Neural cell (in vitro differentiated cells): ENCODE measurements around the gene SBDS.

ENCODE experiments used
- CTCF ChIP-seq: fragments of 450-650 bp; IDR thresholded peaks from 2 replicates; pipeline ENCODE4 v1.5.1; 2014; ENCODE audit warnings: antibody characterized with exemption, mild to moderate bottlenecking, moderate library complexity; ENCODE audit not compliant: poor library complexity, severe bottlenecking
- EZH2 ChIP-seq: fragments of 200-600, 300-800 bp; shearing (Covaris generic), sonication (generic); IDR thresholded peaks from 2 replicates; pipeline ENCODE4 v1.6.1; 2014; ENCODE audit warnings: antibody characterized with exemption, low read length, borderline replicate concordance, mild to moderate bottlenecking; ENCODE audit not compliant: insufficient read depth, poor library complexity, severe bottlenecking
- POLR2AphosphoS5 ChIP-seq: IDR thresholded peaks from 2 replicates; pipeline ENCODE4 v1.6.1; 2012
- RAD21 ChIP-seq: fragments of 450-650 bp; conservative IDR thresholded peaks from 2 replicates; pipeline ENCODE4 v1.6.1; 2014; ENCODE audit warnings: antibody characterized with exemption, mild to moderate bottlenecking, moderate library complexity

- TF ChIP-seq CTCF (no peak), EZH2 (no peak), POLR2AphosphoS5 (no peak), RAD21 (no peak)
Measured at GRCh38 chr7:66961096-66961495, 34.3 kb downstream of the SBDS start.
